ENCODE data around the gene MAP3K20. TPM values are rescaled to one million over a fixed set of nuclear protein-coding genes. Genes with fewer than 3 reads are reported as not detected.

The MAP3K20 gene
- total RNA-seq, 2 experiments from 2014 or later: 8.0 to 10.2 TPM

DNA sequence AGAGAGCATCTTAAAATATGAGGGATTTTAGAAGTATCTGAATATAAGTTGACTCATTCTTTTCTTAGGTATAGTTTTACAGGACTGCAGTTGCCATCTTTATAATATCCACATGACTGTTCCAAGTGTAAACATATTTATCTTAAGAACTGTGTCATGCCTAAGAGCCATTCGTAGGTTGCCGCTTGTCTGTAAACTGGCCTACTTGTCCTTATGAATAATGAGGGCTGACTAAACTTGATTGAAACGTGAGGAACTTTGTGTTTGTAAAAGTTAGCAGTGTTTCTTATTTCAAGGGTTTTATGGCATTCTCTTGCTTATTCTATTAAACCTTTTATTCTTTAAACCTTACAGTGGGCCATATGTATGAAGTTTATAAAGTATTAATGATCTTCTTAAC lies 99.6 kb downstream of the MAP3K20 start:
- Mint-ChIP-seq H3K27me3 (peaks cover 13% of the 10 kb centered on the region), H3K9me3 (no peaks in the 10 kb centered on the region), H3K36me3 (ENCODE audit: low read depth) (no peaks in the 10 kb centered on the region), H3K4me1 (ENCODE audit: low read depth) (no peaks in the 10 kb centered on the region), H3K27ac (no peak overlapping the region), H3K4me3 (no peak overlapping the region)
- ChIA-PET CTCF (no interaction called here), POLR2A (no interaction called here)
- no peak for DNase-seq
- ATAC-seq: no peak
- TF ChIP-seq, protein P1, sequence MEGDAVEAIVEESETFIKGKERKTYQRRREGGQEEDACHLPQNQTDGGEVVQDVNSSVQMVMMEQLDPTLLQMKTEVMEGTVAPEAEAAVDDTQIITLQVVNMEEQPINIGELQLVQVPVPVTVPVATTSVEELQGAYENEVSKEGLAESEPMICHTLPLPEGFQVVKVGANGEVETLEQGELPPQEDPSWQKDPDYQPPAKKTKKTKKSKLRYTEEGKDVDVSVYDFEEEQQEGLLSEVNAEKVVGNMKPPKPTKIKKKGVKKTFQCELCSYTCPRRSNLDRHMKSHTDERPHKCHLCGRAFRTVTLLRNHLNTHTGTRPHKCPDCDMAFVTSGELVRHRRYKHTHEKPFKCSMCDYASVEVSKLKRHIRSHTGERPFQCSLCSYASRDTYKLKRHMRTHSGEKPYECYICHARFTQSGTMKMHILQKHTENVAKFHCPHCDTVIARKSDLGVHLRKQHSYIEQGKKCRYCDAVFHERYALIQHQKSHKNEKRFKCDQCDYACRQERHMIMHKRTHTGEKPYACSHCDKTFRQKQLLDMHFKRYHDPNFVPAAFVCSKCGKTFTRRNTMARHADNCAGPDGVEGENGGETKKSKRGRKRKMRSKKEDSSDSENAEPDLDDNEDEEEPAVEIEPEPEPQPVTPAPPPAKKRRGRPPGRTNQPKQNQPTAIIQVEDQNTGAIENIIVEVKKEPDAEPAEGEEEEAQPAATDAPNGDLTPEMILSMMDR (IDR thresholded peaks at IDR 0.05): no peak
- intact Hi-C loops (cut with micrococcal nuclease): no loop called here

DNA sequence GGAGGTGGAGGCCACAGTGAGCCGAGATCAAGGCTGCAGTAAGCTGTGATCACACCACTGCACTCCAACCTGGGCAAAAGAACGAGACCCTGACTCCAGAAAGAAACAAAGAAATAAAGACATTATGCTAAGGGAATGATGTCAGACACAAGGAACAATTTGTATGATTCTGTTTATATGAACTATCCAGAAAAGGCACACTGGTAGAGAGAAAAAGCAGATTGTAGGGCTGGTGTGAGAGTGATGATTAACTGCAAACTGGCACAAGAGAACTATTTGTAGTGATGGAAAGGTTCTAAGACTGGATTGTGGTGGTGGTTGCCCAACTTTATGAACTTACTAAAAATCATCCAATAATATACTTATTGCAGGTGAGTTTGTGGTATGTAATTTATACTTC lies 106.3 kb downstream of the MAP3K20 start:
- DNase-seq (no peak), ATAC-seq (no peak)
- peaks cover 5% of the 10 kb centered on the region for H3K27me3 Mint-ChIP-seq
- peaks cover 2% of the 10 kb centered on the region for H3K4me1 Mint-ChIP-seq (ENCODE audit: low read depth)
- ChIA-PET POLR2A (no interaction called here), CTCF (no interaction called here)
- H3K36me3 Mint-ChIP-seq (ENCODE audit: low read depth): no peaks in the 10 kb centered on the region
- no peaks in the 10 kb centered on the region for H3K9me3 Mint-ChIP-seq
- no peak overlapping the region for H3K27ac Mint-ChIP-seq
- TF ChIP-seq, protein P1 (IDR thresholded peaks at IDR 0.05): no peak
- no peak overlapping the region for H3K4me3 Mint-ChIP-seq
- intact Hi-C loops (cut with micrococcal nuclease): no loop called here

DNA sequence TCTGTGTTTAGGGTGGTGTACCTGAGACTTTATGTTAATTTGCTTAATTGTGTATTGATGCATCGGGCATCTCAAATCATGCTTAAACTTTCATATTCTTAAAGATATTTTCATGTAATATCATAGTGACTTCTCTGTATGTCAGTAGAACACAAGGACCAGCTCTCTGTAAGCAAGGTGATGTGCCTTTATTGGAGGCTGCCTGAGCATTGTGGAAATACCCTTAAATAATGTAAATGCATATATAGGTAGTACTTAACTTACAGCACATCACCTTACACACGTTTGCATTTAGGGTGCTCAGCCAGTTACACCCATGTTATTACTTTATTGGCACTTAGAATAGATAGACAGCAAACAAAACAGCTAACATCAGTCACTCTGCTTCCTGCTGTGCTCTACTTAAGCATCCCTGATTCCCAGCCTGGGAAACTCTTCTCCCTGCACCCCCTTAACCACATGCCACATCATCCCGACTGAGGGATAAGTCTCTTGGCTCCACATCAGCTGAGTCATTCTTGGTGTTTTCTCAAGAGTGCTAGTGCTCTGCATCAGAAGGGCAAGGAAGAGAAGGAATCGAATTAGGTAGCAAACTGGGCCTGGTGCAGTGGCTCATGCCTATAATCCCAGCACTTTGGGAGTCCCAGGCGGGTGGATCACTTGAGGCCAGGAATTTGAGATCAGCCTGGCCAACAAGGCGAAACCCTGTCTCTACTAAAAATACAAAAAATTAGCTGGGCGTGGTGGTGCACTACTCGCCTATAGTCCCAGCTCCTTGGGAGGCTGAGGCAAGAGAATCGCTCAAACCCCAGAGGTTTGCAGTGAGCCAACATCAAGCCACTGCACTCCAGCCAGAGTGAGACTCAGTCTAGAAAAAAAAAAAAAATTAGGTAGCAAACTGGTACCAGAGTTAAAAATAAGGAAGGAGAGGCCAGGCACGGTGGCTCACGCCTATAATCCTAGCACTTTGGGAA lies 108.7 kb downstream of the MAP3K20 start:
- H3K4me1 Mint-ChIP-seq (ENCODE audit: low read depth): peaks cover 3% of the 10 kb centered on the region
- H3K36me3 Mint-ChIP-seq (ENCODE audit: low read depth): no peaks in the 10 kb centered on the region
- no peak for DNase-seq
- H3K27ac Mint-ChIP-seq: no peak overlapping the region
- POLR2A ChIA-PET: no interaction called here
- no peaks in the 10 kb centered on the region for H3K9me3 Mint-ChIP-seq
- CTCF ChIA-PET: interaction anchor here (0.6 kb wide), 1 partner anchor 27 kb away, joined by 3 read pairs; no protein-coding TSS in a partner anchor
- intact Hi-C loops (cut with micrococcal nuclease): no loop called here
- no peak overlapping the region for H3K4me3 Mint-ChIP-seq
- TF ChIP-seq, protein P1 (IDR thresholded peaks at IDR 0.05): no peak
- peaks cover 3% of the 10 kb centered on the region for H3K27me3 Mint-ChIP-seq
- no peak for ATAC-seq

DNA sequence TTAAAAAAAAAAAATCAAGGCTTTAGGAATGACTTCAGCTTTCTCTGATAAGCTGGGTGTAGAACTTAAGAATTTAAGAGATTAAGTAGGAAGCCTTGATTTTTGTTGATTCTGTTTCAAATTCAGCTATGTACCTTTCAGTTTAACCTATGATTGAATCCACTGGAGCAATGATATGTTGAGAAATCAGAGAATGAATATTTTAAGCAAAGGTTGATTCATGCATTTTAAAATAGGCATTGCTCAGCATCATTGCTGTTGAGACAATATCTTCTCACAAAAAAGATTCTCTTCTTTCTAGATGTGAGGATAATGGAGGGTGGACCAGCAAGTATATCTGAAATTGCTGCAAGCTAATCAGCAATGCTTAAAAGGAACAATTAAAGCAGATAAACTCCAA lies 109.8 kb downstream of the MAP3K20 start:
- Mint-ChIP-seq H3K27ac (no peak overlapping the region), H3K36me3 (ENCODE audit: low read depth) (no peaks in the 10 kb centered on the region), H3K4me3 (no peak overlapping the region), H3K4me1 (ENCODE audit: low read depth) (peaks cover 3% of the 10 kb centered on the region), H3K9me3 (no peaks in the 10 kb centered on the region), H3K27me3 (peaks cover 2% of the 10 kb centered on the region)
- CTCF ChIA-PET: no interaction called here
- intact Hi-C loops (cut with micrococcal nuclease): no loop called here
- TF ChIP-seq, protein P1 (IDR thresholded peaks at IDR 0.05): no peak
- DNase-seq (no peak), ATAC-seq (no peak)
- POLR2A ChIA-PET: no interaction called here

Data from activated CD8-positive, alpha-beta T cell treated with anti-CD3 and anti-CD28 coated beads for 36 hours (primary cell).